HG02798 (cell line): Measurements from ENCODE around the gene CCDC127.

ENCODE experiments used
- ATAC-seq: cut with Tn5 transposase; IDR thresholded peaks from one replicate; pipeline ENCODE4 v1.9.1; 2021; ENCODE audit warnings: mild to moderate bottlenecking; ENCODE audit not compliant: unreplicated experiment, poor library complexity

Gene CCDC127

DNA sequence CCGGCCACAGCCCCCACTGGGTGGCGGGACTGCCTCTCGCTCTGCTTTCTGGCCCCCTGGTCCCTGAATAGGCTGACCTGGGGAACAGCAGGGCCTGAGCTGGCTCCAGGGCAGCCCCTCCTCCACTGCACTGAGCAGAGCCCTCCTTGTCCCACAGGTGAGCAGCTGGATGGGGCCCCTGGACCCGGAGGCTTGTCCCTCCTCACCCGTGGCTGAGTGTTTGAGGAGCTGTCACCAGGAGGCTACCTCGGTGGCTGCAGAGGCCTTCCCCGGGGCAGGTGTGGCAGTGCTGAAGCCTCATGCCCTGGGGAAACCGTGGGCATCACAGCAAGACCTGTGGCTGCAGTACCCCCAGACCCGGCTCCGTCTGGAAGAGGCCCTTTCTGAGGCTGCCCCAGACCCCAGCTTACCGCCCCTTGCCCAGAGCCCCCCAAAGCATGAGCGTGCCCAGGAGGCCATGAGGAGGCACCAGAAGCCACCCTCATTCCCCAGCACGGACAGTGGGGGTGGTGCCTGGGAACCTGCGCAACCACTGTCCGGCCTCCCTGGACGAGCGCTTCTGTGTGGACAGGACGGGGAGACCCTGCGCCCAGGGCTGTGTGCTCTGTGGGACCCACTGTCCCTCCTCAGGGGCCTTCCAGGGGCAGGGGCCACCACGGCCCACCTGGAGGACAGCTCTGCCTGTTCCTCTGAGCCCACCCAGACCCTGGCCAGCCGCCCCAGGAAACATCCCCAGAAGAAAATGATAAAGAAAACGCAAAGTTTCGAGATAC is 55.2 kb downstream of the CCDC127 start:
- no peak for ATAC-seq

DNA sequence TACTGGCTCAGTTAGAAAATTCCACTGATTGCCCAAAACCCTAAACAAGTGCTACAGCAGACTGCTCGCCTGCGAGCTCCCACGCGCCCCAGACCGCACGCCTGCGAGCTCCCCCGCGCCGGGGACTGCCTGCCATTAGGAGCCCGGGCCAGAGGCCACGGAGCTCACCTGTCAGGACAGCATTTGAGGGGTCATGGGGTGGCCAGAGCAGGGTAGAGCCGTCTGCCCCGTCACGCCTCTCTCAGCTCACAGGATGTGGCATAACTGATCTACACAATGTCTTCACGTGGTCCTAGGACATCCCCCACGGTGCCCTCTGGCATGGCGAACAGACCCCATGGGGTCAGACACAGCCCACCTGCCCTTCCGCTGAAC is 55.8 kb downstream of the CCDC127 start:
- ATAC-seq = no peak

DNA sequence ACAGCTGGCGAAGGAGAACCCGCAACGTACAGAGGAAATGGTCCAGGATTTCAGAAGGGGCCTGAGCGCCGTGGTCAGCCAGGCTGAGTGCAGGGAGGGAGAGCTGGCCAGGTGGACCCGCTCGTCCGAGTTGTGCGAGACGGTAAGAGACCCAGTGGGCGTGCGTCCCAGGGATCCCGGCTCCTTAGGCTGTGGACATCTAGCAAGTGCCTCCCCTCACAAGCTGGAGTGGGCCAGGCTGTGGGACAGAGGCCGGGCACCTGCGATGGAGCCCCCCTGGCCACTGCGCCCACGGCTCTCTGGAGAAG is 56.2 kb downstream of the CCDC127 start:
- no peak for ATAC-seq

DNA sequence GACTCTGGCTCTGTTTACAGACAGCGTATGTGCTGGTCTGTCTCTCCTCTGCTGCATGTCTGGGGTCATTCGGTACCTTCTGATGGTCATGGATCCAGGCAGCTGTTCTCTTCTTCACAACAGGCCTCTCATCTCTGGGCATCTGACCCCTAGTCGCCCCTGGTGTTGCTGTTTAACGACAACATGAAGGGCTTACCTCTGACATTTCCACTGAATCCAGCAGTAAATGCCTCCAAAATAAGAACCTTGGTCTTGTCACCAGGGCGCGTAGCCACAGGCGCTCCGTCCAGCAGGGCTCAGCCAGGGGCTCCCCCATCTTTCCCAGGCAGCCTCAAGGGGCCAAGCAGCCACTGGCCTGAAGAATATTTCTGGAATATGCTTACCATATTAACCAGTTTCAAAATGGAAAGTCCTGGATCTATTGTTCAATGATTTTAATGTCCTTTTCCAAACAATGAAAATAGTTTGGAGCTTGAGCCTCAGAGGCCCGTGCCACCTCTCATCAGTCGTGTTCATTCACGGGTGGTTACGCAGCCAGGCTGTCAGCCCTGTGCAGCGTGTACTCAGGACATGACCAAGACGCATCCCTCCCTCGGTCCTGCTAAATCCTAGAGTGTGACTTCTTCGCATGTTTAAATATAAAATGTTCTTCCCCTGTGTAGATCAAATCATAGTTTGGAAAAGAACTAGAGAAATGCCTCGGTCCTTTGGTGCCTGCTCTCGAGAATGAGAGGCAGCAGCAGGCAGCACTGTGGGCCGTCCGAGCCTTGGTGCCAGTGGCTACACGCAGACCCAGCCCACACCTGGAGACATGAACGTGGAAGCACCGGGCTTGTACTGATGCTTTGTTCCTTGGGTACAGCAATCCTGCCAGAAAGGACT is 56.8 kb downstream of the CCDC127 start:
- no peak for ATAC-seq

DNA sequence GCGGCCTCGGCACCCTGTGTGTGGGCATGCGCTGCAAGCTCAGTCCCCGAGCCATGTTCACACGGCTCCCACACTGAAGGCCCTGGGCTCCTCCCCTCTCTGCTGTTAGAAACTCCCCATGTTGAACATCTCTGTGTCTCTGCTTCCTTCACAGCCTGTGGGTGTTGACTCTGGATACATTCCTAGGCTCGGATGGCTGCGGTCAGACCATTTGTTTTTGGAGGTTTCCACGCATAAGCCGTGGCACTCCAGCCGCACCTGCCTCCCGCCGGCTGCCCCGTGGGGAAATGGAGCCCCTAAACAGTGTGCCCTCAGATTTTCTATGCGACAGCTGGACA is 57.8 kb downstream of the CCDC127 start:
- ATAC-seq = no peak

DNA sequence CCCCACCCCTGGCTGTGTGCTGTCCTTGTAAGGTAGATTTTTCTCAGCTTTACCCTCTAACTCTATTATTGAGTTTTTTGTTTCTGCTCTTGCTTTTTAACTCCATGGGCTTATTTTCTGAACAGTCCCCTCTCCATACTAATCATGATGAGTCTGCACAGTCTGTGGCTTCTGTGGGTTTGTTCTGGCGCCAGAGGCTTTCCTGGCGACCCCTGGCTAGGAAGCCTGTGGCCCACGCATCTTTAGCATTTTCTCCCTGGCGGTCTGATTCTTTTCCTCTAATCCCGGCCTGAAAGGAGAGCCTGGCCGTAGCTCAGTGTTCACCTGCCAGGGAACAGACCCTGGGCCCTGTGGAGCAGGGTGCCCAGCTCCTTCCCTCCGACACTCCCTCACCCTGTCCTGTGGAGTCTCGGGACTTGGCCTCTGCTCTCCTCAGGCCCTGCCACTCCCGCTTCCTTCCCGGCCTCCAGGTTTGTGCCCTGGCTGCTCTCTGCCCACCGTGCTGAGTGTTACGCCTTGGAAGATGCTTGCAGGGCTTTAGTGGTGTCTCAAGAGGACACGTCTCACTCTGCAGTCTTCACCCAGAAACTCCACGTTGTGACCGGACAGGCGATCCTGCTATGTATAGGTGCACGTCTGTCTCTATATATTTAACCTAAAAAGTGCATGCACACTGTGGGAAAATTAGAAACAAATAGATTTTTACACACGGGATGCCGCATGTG is 58.3 kb downstream of the CCDC127 start:
- ATAC-seq = no peak

DNA sequence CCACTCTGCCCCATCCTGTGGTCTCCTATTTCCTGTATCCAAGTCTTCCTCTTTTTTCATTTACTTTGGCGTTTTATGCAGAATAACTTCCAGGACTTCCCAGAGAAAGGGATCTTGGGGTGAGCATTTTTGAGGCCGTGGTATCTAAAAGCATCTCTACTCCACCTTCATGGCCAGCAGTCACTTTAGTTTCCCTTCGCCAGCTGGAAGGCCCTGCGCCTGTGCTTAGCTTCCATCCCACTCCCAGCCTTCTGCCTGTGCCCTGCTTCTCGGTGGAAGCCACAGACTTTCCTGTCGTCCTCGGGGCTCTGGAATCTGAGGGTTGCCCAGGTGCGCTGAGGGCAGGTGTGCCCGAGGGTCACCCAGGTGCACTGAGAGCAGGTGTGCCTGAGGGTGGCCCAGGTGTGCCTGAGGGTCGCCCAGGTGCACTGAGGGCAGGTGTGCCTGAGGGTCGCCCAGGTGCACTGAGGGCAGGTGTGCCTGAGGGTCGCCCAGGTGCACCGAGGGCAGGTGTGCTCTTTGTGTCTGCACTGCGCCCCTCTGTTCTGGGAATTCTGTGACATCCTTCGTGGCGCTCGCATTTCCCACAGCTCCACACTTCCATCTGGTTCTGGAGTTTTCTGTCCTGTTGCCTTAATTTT is 59.0 kb downstream of the CCDC127 start:
- ATAC-seq = no peak

DNA sequence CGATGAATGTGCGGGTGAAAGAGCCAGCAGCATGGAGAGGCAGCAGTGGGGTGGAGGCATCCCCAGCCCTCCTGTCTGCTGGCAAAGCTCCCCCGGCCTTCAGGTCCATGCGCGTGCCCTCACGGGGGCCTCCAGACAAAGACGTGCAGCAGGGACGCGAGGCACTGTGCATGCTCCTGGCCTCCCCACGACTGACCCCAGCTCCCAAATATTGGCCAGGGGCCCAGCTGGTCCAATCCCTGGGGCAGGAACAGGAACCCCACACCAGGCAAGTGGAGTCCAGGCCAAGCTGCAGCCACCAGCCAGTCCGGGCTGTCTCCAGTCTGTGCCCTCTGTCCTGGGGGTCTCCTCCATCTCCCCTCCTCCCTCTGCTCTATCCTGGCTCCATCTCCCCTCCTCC is 60.2 kb downstream of the CCDC127 start:
- no peak for ATAC-seq

DNA sequence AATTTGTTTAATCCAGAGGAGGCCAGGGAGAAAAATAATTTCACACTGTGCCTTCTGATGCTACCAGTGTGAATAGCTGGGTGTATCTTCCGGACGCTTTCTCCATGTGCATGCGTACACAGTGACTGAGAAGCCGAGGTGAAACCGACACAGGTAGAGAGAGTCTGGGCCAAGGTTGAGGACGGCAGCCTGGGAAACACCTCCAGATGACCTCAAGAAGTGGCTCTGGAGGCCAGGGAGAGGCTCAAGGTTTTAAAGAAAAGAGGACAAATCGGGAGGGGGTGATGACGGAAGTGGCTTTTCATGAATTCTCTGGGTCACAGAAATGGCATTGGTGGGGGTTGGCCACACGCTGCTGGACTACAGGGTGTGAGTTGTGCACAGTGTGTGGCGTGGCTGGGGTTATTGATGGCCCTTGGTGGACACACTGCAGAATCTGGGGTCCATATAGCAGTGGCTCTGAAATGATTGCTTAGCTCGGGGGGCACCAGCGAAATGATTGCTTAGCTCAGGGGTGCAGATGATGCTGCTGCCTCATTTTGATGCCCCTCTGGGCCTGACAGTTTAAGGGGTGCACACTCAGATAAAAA is 60.7 kb downstream of the CCDC127 start:
- ATAC-seq = no peak

DNA sequence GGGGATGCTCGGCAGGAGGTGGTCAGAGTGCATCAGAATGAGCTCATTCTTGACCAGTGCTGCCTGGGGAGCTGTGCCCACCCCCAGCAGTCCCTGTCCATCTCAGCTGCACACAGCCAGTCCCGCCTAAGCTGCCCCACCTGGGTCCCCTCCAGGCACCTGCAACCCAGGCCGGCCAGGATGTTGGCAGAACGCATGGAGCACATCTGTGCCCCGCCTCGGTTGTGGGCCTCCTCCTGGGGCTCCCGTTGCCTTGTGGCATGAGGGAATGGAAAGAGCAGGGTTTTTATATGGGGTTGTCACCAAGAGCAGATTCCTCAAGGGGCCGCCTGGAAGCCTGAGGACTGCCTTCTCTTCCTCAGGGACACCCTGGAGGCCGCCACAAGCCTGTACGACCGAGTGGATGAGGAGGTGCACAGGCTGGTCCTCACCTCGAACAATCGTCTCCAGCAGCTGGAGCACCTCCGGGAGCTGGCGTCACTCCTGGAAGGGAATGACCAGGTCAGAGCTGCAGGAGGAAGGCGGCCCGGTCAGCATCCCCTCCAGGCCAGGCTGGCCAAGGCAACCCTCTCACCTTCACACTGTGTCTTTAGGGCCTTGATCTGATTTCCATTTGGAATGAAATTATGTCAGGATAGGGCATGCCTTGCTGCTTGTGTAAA is 61.4 kb downstream of the CCDC127 start:
- no peak for ATAC-seq

DNA sequence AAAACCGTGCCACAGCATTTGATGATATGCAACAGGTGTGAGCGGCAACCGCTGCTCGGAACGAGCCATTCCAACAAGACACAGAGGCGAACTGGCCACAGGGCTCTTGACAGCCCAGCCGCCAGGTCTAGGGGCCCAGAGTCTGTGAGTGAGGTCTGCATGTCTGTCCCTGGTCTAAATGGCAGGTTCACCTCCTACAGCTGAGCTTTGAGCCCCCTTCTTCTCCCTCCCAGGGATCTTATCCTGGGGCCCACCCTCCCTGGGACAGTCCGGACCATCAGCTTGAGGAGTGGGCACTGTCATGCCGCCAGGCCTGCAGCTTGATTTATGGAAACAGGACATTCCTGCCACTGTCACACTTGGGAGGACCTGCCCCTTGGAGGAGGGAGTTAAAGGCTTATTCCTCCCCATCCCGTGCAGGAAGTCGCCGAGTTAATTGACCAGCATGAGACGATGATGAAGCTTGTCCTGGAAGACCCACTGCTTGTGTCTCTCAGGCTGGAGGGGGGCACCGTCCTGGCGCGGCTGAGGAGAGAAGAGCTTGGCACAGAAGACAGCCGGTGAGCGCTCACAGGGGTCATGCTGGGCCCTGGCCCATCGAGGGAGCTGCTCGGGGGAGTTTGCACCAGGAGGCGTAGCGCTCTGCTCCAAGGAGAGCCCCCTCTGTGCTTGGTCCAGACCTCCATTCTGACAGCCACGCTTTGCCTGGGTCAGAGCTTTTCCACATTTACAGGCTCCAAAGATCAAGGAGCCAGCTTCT is 62.1 kb downstream of the CCDC127 start:
- no peak for ATAC-seq

DNA sequence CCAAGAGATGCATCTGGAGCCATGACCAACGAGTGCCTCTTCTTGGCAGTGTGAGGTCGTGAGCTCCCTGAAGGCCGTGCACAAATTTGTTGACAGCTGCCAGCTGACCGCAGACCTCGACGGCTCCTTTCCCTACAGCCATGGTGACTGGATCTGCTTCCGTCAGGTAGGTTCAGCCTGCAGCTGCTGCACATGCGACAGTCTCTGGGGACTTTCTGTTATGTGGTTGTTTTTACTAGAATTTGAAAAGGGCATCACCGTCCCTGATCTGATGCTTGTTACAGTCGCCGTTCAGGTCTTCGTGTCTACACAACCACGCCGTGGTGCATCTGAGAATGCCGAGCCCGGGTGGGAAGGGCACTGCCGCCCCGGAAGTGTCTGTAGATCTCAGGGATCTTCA is 63.1 kb downstream of the CCDC127 start:
- no peak for ATAC-seq

DNA sequence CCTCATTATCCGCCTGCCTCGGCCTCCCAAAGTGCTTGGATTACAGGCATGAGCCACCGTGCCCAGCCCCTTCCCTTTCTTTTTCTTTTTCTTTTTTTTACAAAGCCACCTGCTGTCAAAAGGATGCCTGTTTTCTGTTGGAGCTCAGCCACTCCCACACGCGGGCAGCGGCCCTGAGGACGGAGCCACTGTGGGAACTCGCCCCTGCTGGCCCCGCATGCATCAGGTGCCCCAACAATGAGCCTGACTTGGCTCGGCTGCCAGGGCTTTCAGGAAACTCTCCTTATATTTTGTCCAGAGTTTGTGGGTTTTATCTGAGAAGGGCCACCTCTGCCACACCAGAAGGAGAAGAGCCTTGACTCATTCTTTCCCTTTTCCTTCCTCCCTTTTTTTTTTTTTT is 63.7 kb downstream of the CCDC127 start:
- ATAC-seq = no peak

DNA sequence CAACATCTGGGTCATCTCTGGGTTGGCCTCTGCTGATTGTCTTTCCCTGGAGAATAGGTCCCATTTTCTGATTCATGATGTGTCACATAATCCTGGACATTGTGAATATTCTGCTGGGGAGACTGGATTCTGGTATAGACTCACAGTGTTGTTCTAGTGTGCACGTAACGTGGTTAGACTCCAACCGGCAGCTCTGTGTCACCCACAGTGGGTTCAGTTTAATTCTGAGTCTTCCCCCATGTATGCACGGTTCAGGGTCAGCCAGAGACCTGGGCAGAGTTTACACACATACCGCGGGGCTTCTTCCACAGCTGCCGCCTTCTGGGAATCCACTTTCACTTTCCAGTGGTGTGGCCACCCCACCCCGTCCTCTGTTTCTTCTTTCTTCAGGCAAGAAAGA is 64.7 kb downstream of the CCDC127 start:
- no peak for ATAC-seq

DNA sequence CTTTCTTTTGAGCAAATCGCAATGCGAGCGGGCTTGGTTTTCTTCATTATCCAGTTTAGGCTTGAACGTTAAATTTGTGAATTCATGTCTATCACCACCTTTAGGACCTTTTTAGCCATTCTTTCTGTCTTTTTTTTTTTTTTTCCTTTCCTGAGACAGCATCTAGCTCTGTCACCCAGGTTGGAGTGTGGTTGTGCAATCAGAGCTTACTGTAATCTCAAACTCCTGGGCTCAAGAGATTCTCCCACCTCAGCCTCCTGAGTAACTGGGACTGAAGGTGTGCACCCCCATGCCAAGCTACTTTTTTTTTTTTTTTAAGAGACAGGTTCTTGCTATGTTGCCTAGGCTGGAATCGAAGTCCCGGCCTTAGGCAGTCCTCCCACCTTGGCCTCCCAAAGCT is 65.9 kb downstream of the CCDC127 start:
- ATAC-seq = no peak

DNA sequence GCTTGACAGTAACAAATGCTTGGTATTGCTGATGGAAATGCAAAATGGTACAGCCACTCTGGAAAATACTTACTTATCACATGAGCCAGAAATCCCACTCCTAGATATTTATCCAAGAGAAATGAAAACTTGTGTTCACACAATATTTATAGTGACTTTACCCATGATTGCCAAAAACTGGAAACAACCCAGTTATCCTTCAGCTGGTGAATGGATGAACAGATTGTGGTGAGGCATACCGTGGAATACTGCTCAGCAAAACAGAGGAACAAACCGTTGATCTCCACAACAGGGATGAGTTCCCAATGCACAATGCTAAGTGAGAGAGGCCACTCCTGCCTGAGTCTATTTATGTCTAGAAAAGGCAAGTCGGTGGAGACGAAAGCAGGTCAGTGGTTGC is 67.2 kb downstream of the CCDC127 start:
- ATAC-seq = no peak

DNA sequence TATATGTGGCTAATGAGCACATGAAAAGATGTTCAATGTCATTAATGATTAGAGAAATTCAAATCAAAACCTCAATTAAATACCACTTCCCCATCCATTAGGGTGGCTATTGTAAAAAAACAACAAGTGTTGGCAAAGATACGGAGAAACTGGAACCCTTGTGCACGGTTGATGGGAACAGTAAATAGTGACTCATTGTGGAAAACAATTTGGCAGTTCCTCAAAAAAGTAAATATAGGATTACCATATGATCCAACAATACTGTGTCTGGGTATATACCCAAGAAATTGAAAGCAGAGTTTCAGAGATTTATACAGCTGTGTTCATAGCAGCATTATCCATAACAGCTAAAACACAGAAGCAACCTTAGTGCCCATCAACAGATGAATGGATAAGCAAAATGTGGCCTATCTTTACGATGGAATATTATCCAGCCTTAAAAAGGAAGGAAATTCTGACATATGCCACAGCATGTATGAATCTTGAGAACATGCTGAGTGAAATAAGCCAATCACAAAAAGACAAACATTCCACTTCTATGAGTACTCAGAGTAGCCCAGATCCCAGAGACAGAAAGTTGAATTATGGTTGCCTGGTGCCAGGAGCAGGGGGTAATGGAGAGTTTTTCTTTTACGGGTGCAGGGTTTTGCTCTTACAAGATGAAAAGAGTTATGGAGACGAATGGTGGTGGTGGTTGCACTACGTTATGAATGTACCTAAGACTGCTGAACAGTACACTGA is 68.0 kb downstream of the CCDC127 start:
- ATAC-seq = no peak

DNA sequence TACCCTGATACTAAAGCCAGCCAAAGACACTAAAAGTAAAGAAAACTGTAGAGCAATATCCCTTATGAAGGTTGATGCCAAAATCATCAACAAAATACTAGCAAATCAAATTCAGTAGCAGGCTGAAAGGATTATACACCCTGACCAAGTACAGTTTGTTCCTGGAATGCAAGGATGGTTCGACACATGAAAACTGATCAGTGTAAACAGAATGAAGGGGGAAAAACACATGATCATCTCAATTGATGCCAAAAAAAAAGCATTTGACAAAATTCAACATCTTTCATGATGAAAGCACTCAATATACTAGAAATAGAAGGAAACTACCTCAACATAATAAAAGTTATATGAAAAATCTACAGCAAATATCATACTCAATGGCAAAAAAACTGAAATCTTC is 70.2 kb downstream of the CCDC127 start:
- ATAC-seq = no peak
